WTC11 (cell line): ENCODE data around the gene ESYT3. TPM values are rescaled to one million over a fixed set of nuclear protein-coding genes. Genes with fewer than 3 reads are reported as not detected.

Experiments used
- ATAC-seq: fragments of 200-7000 bp; cut with Tn5 transposase; 2 replicates; pipeline ENCODE4 v1.10.0; 2021; ENCODE audit warnings: mild to moderate bottlenecking, moderate library complexity
- CTCF ChIA-PET: fragments of 300-600 bp; sonication (Branson Sonifier 250); formaldehyde crosslinking; loops from one replicate; lab custom pipeline; 2021; ENCODE audit warnings: antibody characterized with exemption; lab: Charles Lee
- POLR2A ChIA-PET: fragments of 350-600 bp; sonication (Branson Sonifier 250); formaldehyde crosslinking; loops from one replicate; lab custom pipeline; 2021; ENCODE audit warnings: antibody characterized with exemption; lab: Charles Lee
- DNase-seq: peaks from one replicate; pipeline ENCODE4 v3.0.0; 2021; ENCODE audit warnings: low spot score
- H3K27ac Mint-ChIP-seq: 2 replicates; pipeline ENCODE4 v1.8.0; 2021; ENCODE audit warnings: mixed read lengths
- H3K27me3 Mint-ChIP-seq: 2 replicates; pipeline ENCODE4 v1.8.0; 2021; ENCODE audit warnings: low read depth, mild to moderate bottlenecking, moderate library complexity, mixed read lengths
- H3K36me3 Mint-ChIP-seq: 2 replicates; pipeline ENCODE4 v1.8.0; 2021; ENCODE audit warnings: mixed read lengths
- H3K4me1 Mint-ChIP-seq: 2 replicates; pipeline ENCODE4 v1.8.0; 2022; ENCODE audit warnings: mixed read lengths
- H3K4me3 Mint-ChIP-seq: 2 replicates; pipeline ENCODE4 v1.8.0; 2021; ENCODE audit warnings: mild to moderate bottlenecking, moderate library complexity, mixed read lengths
- H3K9me3 Mint-ChIP-seq: 2 replicates; pipeline ENCODE4 v1.8.0; 2021; ENCODE audit warnings: mixed read lengths
- ARID4B ChIP-seq: sonication (generic); formaldehyde crosslinking; IDR thresholded peaks from 2 replicates; pipeline ENCODE4 v1.8.0; 2023; ENCODE audit warnings: missing genetic modification reagents, mild to moderate bottlenecking, borderline replicate concordance
- ATF1 ChIP-seq: sonication (generic); formaldehyde crosslinking; IDR thresholded peaks from 2 replicates; pipeline ENCODE4 v1.8.1; 2023; ENCODE audit warnings: mild to moderate bottlenecking, moderate library complexity, missing genetic modification reagents
- CDX4 ChIP-seq: fragments of 250-450 bp; sonication (Bioruptor Pico); IDR thresholded peaks from 2 replicates; pipeline ENCODE4 v1.9.0; 2021; ENCODE audit warnings: moderate library complexity, mild to moderate bottlenecking, inconsistent platforms, borderline replicate concordance
- CREM ChIP-seq: sonication (generic); formaldehyde crosslinking; IDR thresholded peaks from 2 replicates; pipeline ENCODE4 v1.8.1; 2022; ENCODE audit warnings: mild to moderate bottlenecking, missing genetic modification reagents, moderate library complexity
- CTCF ChIP-seq: fragments of 200-600 bp; IDR thresholded peaks from 2 replicates; pipeline ENCODE4 v1.8.0; 2022; ENCODE audit warnings: antibody characterized with exemption
- E2F1 ChIP-seq: sonication (generic); formaldehyde crosslinking; IDR thresholded peaks from 2 replicates; pipeline ENCODE4 v1.8.0; 2022; ENCODE audit warnings: mild to moderate bottlenecking, missing genetic modification reagents
- E2F5 ChIP-seq: sonication (generic); formaldehyde crosslinking; IDR thresholded peaks from 2 replicates; pipeline ENCODE4 v1.8.1; 2022; ENCODE audit warnings: mild to moderate bottlenecking, moderate library complexity, missing genetic modification reagents
- ERG ChIP-seq: fragments of 250-450 bp; sonication (Bioruptor Pico); IDR thresholded peaks from 2 replicates; pipeline ENCODE4 v1.8.0; 2021; ENCODE audit warnings: mild to moderate bottlenecking
- GABPB1 ChIP-seq: sonication (generic); formaldehyde crosslinking; IDR thresholded peaks from 2 replicates; pipeline ENCODE4 v1.8.1; 2023; ENCODE audit warnings: mild to moderate bottlenecking, missing genetic modification reagents
- NFATC4 ChIP-seq: fragments of 250-450 bp; sonication (Bioruptor Pico); IDR thresholded peaks from 2 replicates; pipeline ENCODE4 v1.9.0; 2021; ENCODE audit warnings: mild to moderate bottlenecking
- NR2C2 ChIP-seq: sonication (generic); formaldehyde crosslinking; IDR thresholded peaks from 2 replicates; pipeline ENCODE4 v1.8.0; 2022; ENCODE audit warnings: mild to moderate bottlenecking, missing genetic modification reagents
- NR3C1 ChIP-seq: sonication (generic); formaldehyde crosslinking; conservative IDR thresholded peaks from 2 replicates; pipeline ENCODE4 v1.8.1; 2023; ENCODE audit warnings: low read depth, mild to moderate bottlenecking, missing genetic modification reagents
- OVOL2 ChIP-seq: fragments of 250-450 bp; sonication (Bioruptor Pico); IDR thresholded peaks from 2 replicates; pipeline ENCODE4 v1.9.0; 2021; ENCODE audit warnings: mild to moderate bottlenecking, borderline replicate concordance
- SMAD4 ChIP-seq: sonication (generic); formaldehyde crosslinking; IDR thresholded peaks from 2 replicates; pipeline ENCODE4 v1.8.0; 2022; ENCODE audit warnings: mild to moderate bottlenecking, missing genetic modification reagents
- TCF7 ChIP-seq: sonication (generic); formaldehyde crosslinking; IDR thresholded peaks from 2 replicates; pipeline ENCODE4 v1.8.0; 2022; ENCODE audit warnings: mild to moderate bottlenecking, low read depth, missing genetic modification reagents, moderate library complexity
- TEAD1 ChIP-seq: sonication (generic); formaldehyde crosslinking; IDR thresholded peaks from 2 replicates; pipeline ENCODE4 v1.8.0; 2022; ENCODE audit warnings: mild to moderate bottlenecking, missing genetic modification reagents
- ZBTB43 ChIP-seq: sonication (generic); formaldehyde crosslinking; IDR thresholded peaks from 2 replicates; pipeline ENCODE4 v1.8.1; 2023; ENCODE audit warnings: mild to moderate bottlenecking, missing genetic modification reagents
- ZNF138 ChIP-seq: sonication (generic); formaldehyde crosslinking; conservative IDR thresholded peaks from 2 replicates; pipeline ENCODE4 v1.8.1; 2022; ENCODE audit warnings: mild to moderate bottlenecking, moderate library complexity, missing genetic modification reagents
- ZNF263 ChIP-seq: sonication (generic); formaldehyde crosslinking; IDR thresholded peaks from 2 replicates; pipeline ENCODE4 v1.8.1; 2022; ENCODE audit warnings: low read depth, mild to moderate bottlenecking, moderate library complexity, missing genetic modification reagents
- ZNF416 ChIP-seq: fragments of 250-450 bp; sonication (Bioruptor Pico); IDR thresholded peaks from 2 replicates; pipeline ENCODE4 v1.9.0; 2021; ENCODE audit warnings: mild to moderate bottlenecking, inconsistent platforms
- ZNF512 ChIP-seq: sonication (generic); formaldehyde crosslinking; IDR thresholded peaks from 2 replicates; pipeline ENCODE4 v1.8.1; 2022; ENCODE audit warnings: missing genetic modification reagents, borderline replicate concordance
- total RNA-seq: library from RNA; stranded (reverse); gene quantifications from 3 replicates; pipeline ENCODE4 v1.2.3, GENCODE V29; 2021

The ESYT3 gene
- total RNA-seq, 1 experiment from 2014 or later: 6.4 TPM

GRCh38 chr3:138463724-138464490 is 29.5 kb downstream of the ESYT3 start:
- no peak for DNase-seq
- H3K36me3 Mint-ChIP-seq: peaks cover 3% of the 10 kb centered on the region
- POLR2A ChIA-PET: no interaction called here
- CTCF ChIA-PET: interaction anchor here (0.9 to 1.6 kb wide), 2 partner anchors 15 to 476 kb away, joined by 3 read pairs; no protein-coding TSS in a partner anchor
- no peak for TF ChIP-seq ZNF416 (CRISPR knock-in tag)
- TF ChIP-seq ZNF138: no peak
- no peak for TF ChIP-seq NFATC4 (CRISPR knock-in tag)
- no peak for TF ChIP-seq ZNF512 (CRISPR knock-in tag)
- no peak for TF ChIP-seq ZNF263
- no peak for TF ChIP-seq TEAD1 (CRISPR knock-in tag)
- TF ChIP-seq E2F1 (CRISPR knock-in tag): no peak
- no peak for TF ChIP-seq NR3C1 (CRISPR knock-in tag)
- TF ChIP-seq ZBTB43: no peak
- TF ChIP-seq CREM (CRISPR knock-in tag): no peak
- no peak for TF ChIP-seq ATF1 (CRISPR knock-in tag)
- TF ChIP-seq, all 79 proteins: peak for 0
- Mint-ChIP-seq H3K9me3 (no peaks in the 10 kb centered on the region), H3K27ac (no peak overlapping the region), H3K27me3 (no peaks in the 10 kb centered on the region), H3K4me3 (no peak overlapping the region), H3K4me1 (peaks cover 6% of the 10 kb centered on the region)
- ATAC-seq: no peak

GRCh38 chr3:138464491-138464860 is 30.1 kb downstream of the ESYT3 start:
- Mint-ChIP-seq H3K27me3 (no peaks in the 10 kb centered on the region), H3K9me3 (no peaks in the 10 kb centered on the region), H3K4me3 (no peak overlapping the region), H3K36me3 (peaks cover 3% of the 10 kb centered on the region), H3K4me1 (peaks cover 6% of the 10 kb centered on the region), H3K27ac (no peak overlapping the region)
- ChIA-PET POLR2A (no interaction called here), CTCF (no interaction called here)
- DNase-seq (no peak), ATAC-seq (no peak)
- no peak for TF ChIP-seq NR2C2
- TF ChIP-seq OVOL2 (CRISPR knock-in tag): no peak
- TF ChIP-seq CDX4 (CRISPR knock-in tag): no peak
- TF ChIP-seq NFATC4 (CRISPR knock-in tag): no peak
- no peak for TF ChIP-seq ERG
- no peak for TF ChIP-seq CTCF
- TF ChIP-seq E2F5 (CRISPR knock-in tag): no peak
- no peak for TF ChIP-seq SMAD4 (CRISPR knock-in tag)
- TF ChIP-seq TCF7 (CRISPR knock-in tag): no peak
- TF ChIP-seq GABPB1 (CRISPR knock-in tag): no peak
- TF ChIP-seq ARID4B: no peak
